GM23338 (cell line): ENCODE data around the gene GTF3C6. TPM values are rescaled to one million over a fixed set of nuclear protein-coding genes. Genes with fewer than 3 reads are reported as not detected.

Experiments used
- ATAC-seq: fragments of 200-7000 bp; cut with Tn5 transposase; 3 replicates; pipeline ENCODE4 v1.9.1; 2020
- DNase-seq: peaks from one replicate; pipeline ENCODE4 v3.0.0-alpha.2; 2015; ENCODE audit warnings: low spot score
- H2AFZ ChIP-seq: fragments of 200-600 bp; sonication (generic); 2 replicates; pipeline ENCODE4 v1.8.0; 2016; ENCODE audit warnings: antibody characterized with exemption, mild to moderate bottlenecking, moderate library complexity
- H3F3A ChIP-seq: fragments of 200-600 bp; sonication (generic); replicated peaks from 2 replicates; pipeline ENCODE4 v1.8.0; 2017; ENCODE audit warnings: antibody characterized with exemption, mixed run types, low read depth
- H3K27ac ChIP-seq: fragments of 200-600 bp; sonication (generic); 2 replicates; pipeline ENCODE4 v1.6.1; 2016; ENCODE audit warnings: low read depth
- H3K27me3 ChIP-seq: fragments of 200-600 bp; sonication (generic); 2 replicates; pipeline ENCODE4 v1.8.0; 2016; ENCODE audit warnings: mild to moderate bottlenecking, mixed run types, moderate library complexity; ENCODE audit not compliant: insufficient read depth
- H3K36me3 ChIP-seq: fragments of 200-600 bp; sonication (generic); 2 replicates; pipeline ENCODE4 v1.8.0; 2016; ENCODE audit warnings: mild to moderate bottlenecking; ENCODE audit not compliant: insufficient read depth
- H3K4me1 ChIP-seq: fragments of 200-600 bp; sonication (generic); 2 replicates; pipeline ENCODE4 v1.8.0; 2016; ENCODE audit warnings: mild to moderate bottlenecking, moderate library complexity; ENCODE audit not compliant: insufficient read depth
- H3K4me2 ChIP-seq: fragments of 200-600 bp; sonication (generic); 2 replicates; pipeline ENCODE4 v1.7.1; 2017; ENCODE audit warnings: mixed run types
- H3K4me3 ChIP-seq: fragments of 200-600 bp; sonication (generic); 2 replicates; pipeline ENCODE4 v1.6.1; 2016; ENCODE audit warnings: mixed run types
- H3K79me2 ChIP-seq: fragments of 200-600 bp; sonication (generic); replicated peaks from 2 replicates; pipeline ENCODE4 v1.8.0; 2017; ENCODE audit warnings: mild to moderate bottlenecking; ENCODE audit not compliant: insufficient read depth
- H3K9me2 ChIP-seq: fragments of 200-600 bp; sonication (generic); 2 replicates; pipeline ENCODE4 v1.8.0; 2017; ENCODE audit not compliant: insufficient read depth
- H4K20me1 ChIP-seq: fragments of 200-600 bp; sonication (generic); replicated peaks from 2 replicates; pipeline ENCODE4 v1.8.0; 2017; ENCODE audit warnings: mild to moderate bottlenecking; ENCODE audit not compliant: insufficient read depth
- H3K27ac Mint-ChIP-seq: 2 replicates; pipeline ENCODE4 v1.8.0; 2020; ENCODE audit warnings: inconsistent platforms, mild to moderate bottlenecking, moderate library complexity, mixed read lengths
- H3K27me3 Mint-ChIP-seq: 3 replicates; pipeline ENCODE4 v1.8.0; 2022; ENCODE audit warnings: low read depth, mild to moderate bottlenecking, moderate library complexity, mixed read lengths, inconsistent platforms; ENCODE audit not compliant: insufficient read depth, poor library complexity
- H3K36me3 Mint-ChIP-seq: 3 replicates; pipeline ENCODE4 v1.8.0; 2021; ENCODE audit warnings: low read depth, mild to moderate bottlenecking, inconsistent platforms, moderate library complexity, mixed read lengths
- H3K4me1 Mint-ChIP-seq: 3 replicates; pipeline ENCODE4 v1.8.0; 2020; ENCODE audit warnings: mild to moderate bottlenecking, inconsistent platforms, mixed read lengths
- H3K4me3 Mint-ChIP-seq: 3 replicates; pipeline ENCODE4 v1.8.0; 2021; ENCODE audit warnings: moderate library complexity, mild to moderate bottlenecking, inconsistent platforms, mixed read lengths
- H3K9me3 Mint-ChIP-seq: 3 replicates; pipeline ENCODE4 v1.8.0; 2020; ENCODE audit warnings: moderate library complexity, mild to moderate bottlenecking, inconsistent platforms, mixed read lengths
- CREB1 ChIP-seq: fragments of 250-450 bp; sonication (Bioruptor Pico); IDR thresholded peaks from 2 replicates; pipeline ENCODE4 v1.5.0; 2020; ENCODE audit warnings: low read depth, mild to moderate bottlenecking, moderate library complexity
- CTCF ChIP-seq, 2 experiments: fragments of 200-600 bp in 1 of 2; sonication (generic) in 1 of 2; conservative IDR thresholded peaks; 2 replicates each; pipeline versions ENCODE4 v1.5.1 to v1.6.1; 2016 to 2017; ENCODE audit warnings: antibody characterized with exemption in 2 of 2, low read depth in 2 of 2, mild to moderate bottlenecking in 2 of 2, moderate library complexity in 1 of 2
- ETS1 ChIP-seq: IDR thresholded peaks from 2 replicates; pipeline ENCODE4 v1.6.1; 2016; ENCODE audit warnings: antibody characterized with exemption
- EZH2 ChIP-seq: fragments of 200-600 bp; sonication (generic); IDR thresholded peaks from one replicate; pipeline ENCODE4 v1.8.0; 2017; ENCODE audit warnings: antibody characterized with exemption, mild to moderate bottlenecking, low read depth; ENCODE audit not compliant: unreplicated experiment
- EZH2phosphoT487 ChIP-seq: fragments of 200-600 bp; sonication (generic); IDR thresholded peaks from one replicate; pipeline ENCODE4 v1.8.1; 2018; ENCODE audit warnings: antibody characterized with exemption; ENCODE audit not compliant: unreplicated experiment
- JUNB ChIP-seq: IDR thresholded peaks from one replicate; pipeline ENCODE4 v1.6.1; 2016; ENCODE audit warnings: antibody characterized with exemption; ENCODE audit not compliant: unreplicated experiment
- NANOG ChIP-seq: IDR thresholded peaks from 2 replicates; pipeline ENCODE4 v1.6.1; 2016; ENCODE audit warnings: antibody characterized with exemption, borderline replicate concordance
- POLR2AphosphoS5 ChIP-seq: IDR thresholded peaks from 2 replicates; pipeline ENCODE4 v1.6.1; 2016; ENCODE audit warnings: antibody characterized with exemption, low read depth
- REST ChIP-seq: IDR thresholded peaks from one replicate; pipeline ENCODE4 v1.6.1; 2018; ENCODE audit warnings: antibody characterized with exemption; ENCODE audit not compliant: unreplicated experiment
- STAT1 ChIP-seq: IDR thresholded peaks from one replicate; pipeline ENCODE4 v1.6.1; 2016; ENCODE audit warnings: antibody characterized with exemption; ENCODE audit not compliant: unreplicated experiment
- ZNF114 ChIP-seq: fragments of 250-450 bp; sonication (Bioruptor Pico); IDR thresholded peaks from 2 replicates; pipeline ENCODE4 v1.5.0; 2020; ENCODE audit warnings: mild to moderate bottlenecking, moderate library complexity
- ZNF331 ChIP-seq: fragments of 250-450 bp; sonication (Bioruptor Pico); IDR thresholded peaks from 2 replicates; pipeline ENCODE4 v1.5.0; 2020; ENCODE audit warnings: low read depth, mild to moderate bottlenecking, moderate library complexity
- ZNF462 ChIP-seq: fragments of 250-450 bp; sonication (Bioruptor Pico); IDR thresholded peaks from 2 replicates; pipeline ENCODE4 v1.5.0; 2020; ENCODE audit warnings: mild to moderate bottlenecking, moderate library complexity
- polyA plus RNA-seq: library from polyadenylated mRNA; unstranded; fragments of >200 nt; fragmentation: Nextera tagmentation; extraction: Ambion mirVana; gene quantifications from 2 replicates; pipeline ENCODE4 v1.2.1, GENCODE V29; 2016
- total RNA-seq: library from RNA; depleted of rRNA; stranded (reverse); fragments of >200 nt; shearing (Covaris generic); gene quantifications from 2 replicates; pipeline ENCODE4 v1.2.3, GENCODE V29; 2014

Gene GTF3C6
- total and polyA plus RNA-seq, 2 experiments from 2014 or later, result 41.2 to 245 TPM

- no peaks in the 10 kb centered on the region; the same call in 2 of the 3 replicates for H3K9me3 Mint-ChIP-seq
- Histone ChIP-seq H4K20me1 (peaks cover 16% of the 10 kb centered on the region; the same call in 1 of the 2 replicates), H2AFZ (no peak overlapping the region), H3K27me3 (no peaks in the 10 kb centered on the region), H3K9me2 (no peaks in the 10 kb centered on the region), H3K4me1 (no peaks in the 10 kb centered on the region), H3K79me2 (peaks cover 21% of the 10 kb centered on the region; the same call in 1 of the 2 replicates), H3K4me2 (no peak overlapping the region), H3K4me3 (no peak overlapping the region), H3K27ac (no peak overlapping the region), H3F3A (0 out of 2 replicates have a peak, but pooled peaks cover 4% of the 10 kb centered on the region), H3K36me3 (peaks cover 68% of the 10 kb centered on the region)
- H3K27ac Mint-ChIP-seq, result no peak overlapping the region
- TF ChIP-seq REST (no peak), ZNF462 (CRISPR knock-in tag) (no peak), EZH2phosphoT487 (no peak), ZNF114 (CRISPR knock-in tag) (no peak), JUNB (no peak), CTCF (conservative IDR thresholded peaks at IDR 0.05; ENCODE audit: low read depth in 2 of 2) (no peak), ZNF331 (CRISPR knock-in tag) (no peak), STAT1 (no peak), CREB1 (no peak), NANOG (no peak), ETS1 (no peak), EZH2 (no peak), POLR2AphosphoS5 (no peak)
- ATAC-seq (no peak), DNase-seq (no peak)
- peaks cover 83% of the 10 kb centered on the region for H3K36me3 Mint-ChIP-seq
- peaks cover 2% of the 10 kb centered on the region for H3K27me3 Mint-ChIP-seq
- no peaks in the 10 kb centered on the region for H3K4me1 Mint-ChIP-seq
- no peak overlapping the region for H3K4me3 Mint-ChIP-seq
These were observed 43.8 kb downstream of the GTF3C6 start for GRCh38 chr6:111002350-111002749.
